Left renal cortex interstitium (tissue), 4 donors: ENCODE data around the gene CDKAL1. TPM values are rescaled to one million over a fixed set of nuclear protein-coding genes. Genes with fewer than 3 reads are reported as not detected.
A peak's percentile ranks its signal among the peaks of the same experiment; 100 is the strongest.

Source experiments
- DNase-seq, 4 donors: peaks; one replicate each; pipeline ENCODE4 v3.0.0-alpha.2; 2013; ENCODE audit warnings: low read depth in 4 of 4, low spot score in 2 of 4, missing footprints in 1 of 4
- polyA plus RNA-seq, 4 donors: library from polyadenylated mRNA; unstranded; fragments of 120-200 nt; gene quantifications; one replicate each; pipeline ENCODE4 v1.2.1, GENCODE V29; 2013; ENCODE audit not compliant: insufficient read length in 4 of 4

CDKAL1 gene
- polyA plus RNA-seq, 4 donors, result 16.3 to 20.5 (median 19.4) TPM

GRCh38 chr6:21259660-21260059, 725.4 kb downstream of the CDKAL1 start:
- no peak for DNase-seq

- DNase-seq, result no peak
Measured at GRCh38 chr6:21262504-21262903, 728.2 kb downstream of the CDKAL1 start.

- DNase-seq, result no peak
Measured at GRCh38 chr6:21263531-21264287, 729.5 kb downstream of the CDKAL1 start.

GRCh38 chr6:21264288-21265033, 730.2 kb downstream of the CDKAL1 start:
- DNase-seq, result peak in 3 of 4 donors; percentile 63 to 73 (median 63)

- DNase-seq, result no peak
Measured at GRCh38 chr6:21265034-21265729, 730.9 kb downstream of the CDKAL1 start.

- DNase-seq, result no peak
Measured at GRCh38 chr6:21265730-21266044, 731.4 kb downstream of the CDKAL1 start.

- DNase-seq, result no peak
Measured at GRCh38 chr6:21270636-21271201, 736.5 kb downstream of the CDKAL1 start.

- DNase-seq, result no peak
Measured at GRCh38 chr6:21271428-21272155, 737.3 kb downstream of the CDKAL1 start.

- DNase-seq, result no peak
Measured at GRCh38 chr6:21273451-21273850, 739.2 kb downstream of the CDKAL1 start.

- no peak for DNase-seq
Measured at GRCh38 chr6:21274851-21275250, 740.6 kb downstream of the CDKAL1 start.

GRCh38 chr6:21277601-21278374, 743.5 kb downstream of the CDKAL1 start:
- no peak for DNase-seq

GRCh38 chr6:21278375-21278745, 744.1 kb downstream of the CDKAL1 start:
- DNase-seq, result no peak

GRCh38 chr6:21279619-21280018, 745.4 kb downstream of the CDKAL1 start:
- no peak for DNase-seq

GRCh38 chr6:21281366-21281765, 747.1 kb downstream of the CDKAL1 start:
- no peak for DNase-seq

Other genes starting within 250 kb of the CDKAL1 start
- gene E2F3, start 132.6 kb upstream of the CDKAL1 start, polyA plus RNA-seq, result 10 to 100 TPM; 16.3 to 20.6 (median 17.9) TPM